HEK293 (cell line): ENCODE measurements around the gene DPYSL5.

Experiments
- CTCF ChIA-PET: fragments of 350-600 bp; formaldehyde crosslinking; extraction: SDS; loops from one replicate; lab custom pipeline; 2021; ENCODE audit warnings: antibody characterized with exemption; lab: Yijun Ruan, JAX
- POLR2A ChIA-PET: fragments of 300-600 bp; formaldehyde crosslinking; extraction: SDS; loops from one replicate; lab custom pipeline; 2020; ENCODE audit warnings: antibody characterized with exemption, inconsistent platforms; lab: Yijun Ruan, JAX
- H3K27ac ChIP-seq: fragments of 200-500 bp; sonication (Bioruptor generic); 2 replicates; pipeline ENCODE4 v1.5.1; 2014; ENCODE audit warnings: low read depth, low read length, control low read depth, inconsistent platforms; ENCODE audit errors: extremely low read depth
- H3K36me3 ChIP-seq, 2 experiments: fragments of 200-500 bp in 1 of 2; sonication (Bioruptor generic) in 1 of 2; 1 replicate in 1 of 2; 2 replicates in 1 of 2; pipeline ENCODE4 v1.5.1; 2014 to 2017; ENCODE audit warnings: inconsistent platforms in 2 of 2, low read length in 2 of 2; ENCODE audit not compliant: control insufficient read depth in 2 of 2, insufficient read depth in 1 of 2
- H3K4me1 ChIP-seq: fragments of 200-500 bp; sonication (Bioruptor generic); 2 replicates; pipeline ENCODE4 v1.5.1; 2014; ENCODE audit warnings: mild to moderate bottlenecking, low read length, inconsistent platforms; ENCODE audit not compliant: control insufficient read depth, insufficient read depth
- H3K4me3 ChIP-seq: 2 replicates; pipeline ENCODE4 v1.5.1; 2011; ENCODE audit warnings: low read depth, mild to moderate bottlenecking, control low read depth, low read length, moderate library complexity
- H3K9me3 ChIP-seq: fragments of 200-500 bp; sonication (Bioruptor generic); 2 replicates; pipeline ENCODE4 v1.5.1; 2014; ENCODE audit warnings: low read depth, low read length, inconsistent platforms; ENCODE audit not compliant: control insufficient read depth, insufficient read depth
- FEZF1 ChIP-seq: fragments of 450-650 bp; formaldehyde crosslinking; IDR thresholded peaks from 2 replicates; pipeline ENCODE4 v1.5.1; 2016; ENCODE audit warnings: missing biosample characterization, missing genetic modification characterization
- GLIS1 ChIP-seq: fragments of 450-650 bp; formaldehyde crosslinking; IDR thresholded peaks from 2 replicates; pipeline ENCODE4 v1.5.1; 2016; ENCODE audit warnings: missing biosample characterization, missing genetic modification characterization
- MYNN ChIP-seq: fragments of 450-650 bp; formaldehyde crosslinking; IDR thresholded peaks from 2 replicates; pipeline ENCODE4 v1.5.1; 2016; ENCODE audit warnings: missing biosample characterization, missing genetic modification characterization, borderline replicate concordance
- OSR2 ChIP-seq: fragments of 450-650 bp; formaldehyde crosslinking; IDR thresholded peaks from 2 replicates; pipeline ENCODE4 v1.5.1; 2016; ENCODE audit warnings: missing biosample characterization, missing genetic modification characterization
- SCRT2 ChIP-seq: fragments of 450-650 bp; formaldehyde crosslinking; IDR thresholded peaks from 2 replicates; pipeline ENCODE4 v1.5.1; 2016; ENCODE audit warnings: missing biosample characterization, missing genetic modification characterization
- SP3 ChIP-seq: fragments of 450-650 bp; formaldehyde crosslinking; IDR thresholded peaks from 2 replicates; pipeline ENCODE4 v1.5.1; 2016; ENCODE audit warnings: missing biosample characterization, missing genetic modification characterization
- SP7 ChIP-seq: fragments of 450-650 bp; formaldehyde crosslinking; IDR thresholded peaks from 2 replicates; pipeline ENCODE4 v1.5.1; 2016; ENCODE audit warnings: missing biosample characterization, missing genetic modification characterization
- ZBTB17 ChIP-seq: fragments of 450-650 bp; formaldehyde crosslinking; IDR thresholded peaks from 2 replicates; pipeline ENCODE4 v1.5.1; 2016; ENCODE audit warnings: missing biosample characterization, missing genetic modification characterization
- ZFHX2 ChIP-seq: fragments of 450-650 bp; formaldehyde crosslinking; conservative IDR thresholded peaks from 2 replicates; pipeline ENCODE4 v1.5.1; 2016; ENCODE audit warnings: missing biosample characterization, missing genetic modification characterization
- ZNF169 ChIP-seq: fragments of 450-650 bp; formaldehyde crosslinking; IDR thresholded peaks from 2 replicates; pipeline ENCODE4 v1.5.1; 2016; ENCODE audit warnings: missing biosample characterization, missing genetic modification characterization
- ZNF175 ChIP-seq: fragments of 450-650 bp; formaldehyde crosslinking; IDR thresholded peaks from 2 replicates; pipeline ENCODE4 v1.5.1; 2016; ENCODE audit warnings: missing biosample characterization, missing genetic modification characterization
- ZNF214 ChIP-seq: fragments of 450-650 bp; formaldehyde crosslinking; IDR thresholded peaks from 2 replicates; pipeline ENCODE4 v1.5.1; 2017; ENCODE audit warnings: missing biosample characterization, mild to moderate bottlenecking, missing genetic modification characterization, borderline replicate concordance
- ZNF221 ChIP-seq: fragments of 450-650 bp; formaldehyde crosslinking; IDR thresholded peaks from 2 replicates; pipeline ENCODE4 v1.5.1; 2017; ENCODE audit warnings: missing biosample characterization, missing genetic modification characterization, borderline replicate concordance
- ZNF341 ChIP-seq: fragments of 450-650 bp; formaldehyde crosslinking; IDR thresholded peaks from 2 replicates; pipeline ENCODE4; 2016; ENCODE audit warnings: low read depth, missing biosample characterization, missing genetic modification characterization
- ZNF366 ChIP-seq: fragments of 450-650 bp; formaldehyde crosslinking; conservative IDR thresholded peaks from 2 replicates; pipeline ENCODE4 v1.5.1; 2016; ENCODE audit warnings: missing biosample characterization, missing genetic modification characterization
- ZNF423 ChIP-seq: fragments of 450-650 bp; formaldehyde crosslinking; IDR thresholded peaks from 2 replicates; pipeline ENCODE4 v1.5.1; 2016; ENCODE audit warnings: missing biosample characterization, missing genetic modification characterization
- ZNF501 ChIP-seq: fragments of 450-650 bp; formaldehyde crosslinking; IDR thresholded peaks from 2 replicates; pipeline ENCODE4 v1.5.1; 2016; ENCODE audit warnings: missing biosample characterization, missing genetic modification characterization
- ZNF571 ChIP-seq: fragments of 450-650 bp; formaldehyde crosslinking; IDR thresholded peaks from 2 replicates; pipeline ENCODE4 v1.5.0; 2017; ENCODE audit warnings: missing biosample characterization, missing genetic modification characterization
- ZNF76 ChIP-seq: fragments of 450-650 bp; formaldehyde crosslinking; IDR thresholded peaks from 2 replicates; pipeline ENCODE4; 2016; ENCODE audit warnings: low read depth, missing biosample characterization, missing genetic modification characterization, borderline replicate concordance
- ZSCAN16 ChIP-seq: fragments of 450-650 bp; formaldehyde crosslinking; IDR thresholded peaks from 2 replicates; pipeline ENCODE4 v1.5.1; 2016; ENCODE audit warnings: missing biosample characterization, missing genetic modification characterization
- TF ChIP-seq, protein P1 (sequence below): fragments of 450-650 bp; formaldehyde crosslinking; IDR thresholded peaks from 2 replicates; pipeline ENCODE4 v1.5.1; 2016; ENCODE audit warnings: missing biosample characterization, missing genetic modification characterization
- TF ChIP-seq, protein P2 (sequence below): fragments of 450-650 bp; formaldehyde crosslinking; IDR thresholded peaks from 2 replicates; pipeline ENCODE4 v1.5.1; 2016; ENCODE audit warnings: missing biosample characterization, missing genetic modification characterization
- TF ChIP-seq, protein P3 (sequence below): fragments of 450-650 bp; formaldehyde crosslinking; IDR thresholded peaks from 2 replicates; pipeline ENCODE4 v1.5.1; 2016; ENCODE audit warnings: missing biosample characterization, missing genetic modification characterization
- TF ChIP-seq, protein P4 (sequence below): fragments of 450-650 bp; formaldehyde crosslinking; IDR thresholded peaks from 2 replicates; pipeline ENCODE4 v1.5.1; 2017; ENCODE audit warnings: missing biosample characterization, missing genetic modification characterization
- TF ChIP-seq, protein P5 (sequence below): fragments of 450-650 bp; formaldehyde crosslinking; IDR thresholded peaks from 2 replicates; pipeline ENCODE4 v1.5.1; 2016; ENCODE audit warnings: missing biosample characterization, missing genetic modification characterization

DPYSL5 gene

DNA sequence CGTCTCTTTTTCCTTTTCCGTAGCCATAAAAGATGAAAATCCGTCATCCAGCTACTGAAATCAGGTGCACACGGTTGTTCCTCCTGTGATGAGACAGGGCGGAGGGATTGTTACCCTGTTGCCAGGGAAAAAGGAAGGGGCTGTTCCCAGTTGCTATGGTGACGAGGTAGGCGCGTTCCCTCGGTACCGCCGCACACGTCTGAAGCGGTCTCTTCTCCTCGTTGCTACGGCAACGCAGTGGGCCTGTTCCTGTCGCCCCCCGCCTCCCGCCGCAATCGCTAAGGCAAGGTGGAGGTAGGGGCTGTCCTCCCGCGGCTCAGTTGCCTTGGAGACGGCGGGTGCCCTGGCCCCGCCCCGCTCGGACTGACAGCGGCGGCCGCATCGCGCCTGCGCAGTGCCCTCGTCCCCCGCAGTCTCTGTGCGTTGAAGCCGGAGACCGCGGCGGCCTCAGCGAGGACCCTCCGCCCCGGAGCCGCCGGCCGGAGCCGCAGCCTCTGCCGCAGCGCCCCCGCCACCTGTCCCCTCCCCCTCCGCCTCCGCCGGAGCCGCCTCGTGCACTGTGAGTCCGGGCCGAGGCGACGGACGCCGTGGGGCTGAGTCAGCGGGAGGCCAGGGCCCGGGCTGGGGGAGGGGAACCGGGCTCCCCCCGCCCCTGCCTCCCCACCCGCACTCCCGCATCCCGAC is 122.5 kb downstream of the DPYSL5 start, which contains the start of gene MAPRE3 (continued):
- TF ChIP-seq, protein P1, sequence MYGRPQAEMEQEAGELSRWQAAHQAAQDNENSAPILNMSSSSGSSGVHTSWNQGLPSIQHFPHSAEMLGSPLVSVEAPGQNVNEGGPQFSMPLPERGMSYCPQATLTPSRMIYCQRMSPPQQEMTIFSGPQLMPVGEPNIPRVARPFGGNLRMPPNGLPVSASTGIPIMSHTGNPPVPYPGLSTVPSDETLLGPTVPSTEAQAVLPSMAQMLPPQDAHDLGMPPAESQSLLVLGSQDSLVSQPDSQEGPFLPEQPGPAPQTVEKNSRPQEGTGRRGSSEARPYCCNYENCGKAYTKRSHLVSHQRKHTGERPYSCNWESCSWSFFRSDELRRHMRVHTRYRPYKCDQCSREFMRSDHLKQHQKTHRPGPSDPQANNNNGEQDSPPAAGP (tag by site-specific recombination): peak; percentile 50; the same call in 1 of the 2 replicates
- TF ChIP-seq ZNF571 (no peak), ZSCAN16 (tag by site-specific recombination) (no peak), ZNF221 (tag by site-specific recombination) (no peak), SP3 (tag by site-specific recombination) (peak; percentile 17; the same call in 1 of the 2 replicates), ZNF214 (tag by site-specific recombination) (no peak), ZNF423 (no peak), ZNF76 (tag by site-specific recombination) (peak; percentile 18; the same call in 1 of the 2 replicates), MYNN (tag by site-specific recombination) (peak; percentile 98), ZBTB17 (tag by site-specific recombination) (peak; percentile 63), OSR2 (tag by site-specific recombination) (peak; percentile 53), SCRT2 (tag by site-specific recombination) (peak; percentile 83), ZFHX2 (peak; percentile 76), ZNF341 (peak; percentile 99), GLIS1 (tag by site-specific recombination) (peak; percentile 79), SP7 (tag by site-specific recombination) (no peak)
- TF ChIP-seq, protein P2, sequence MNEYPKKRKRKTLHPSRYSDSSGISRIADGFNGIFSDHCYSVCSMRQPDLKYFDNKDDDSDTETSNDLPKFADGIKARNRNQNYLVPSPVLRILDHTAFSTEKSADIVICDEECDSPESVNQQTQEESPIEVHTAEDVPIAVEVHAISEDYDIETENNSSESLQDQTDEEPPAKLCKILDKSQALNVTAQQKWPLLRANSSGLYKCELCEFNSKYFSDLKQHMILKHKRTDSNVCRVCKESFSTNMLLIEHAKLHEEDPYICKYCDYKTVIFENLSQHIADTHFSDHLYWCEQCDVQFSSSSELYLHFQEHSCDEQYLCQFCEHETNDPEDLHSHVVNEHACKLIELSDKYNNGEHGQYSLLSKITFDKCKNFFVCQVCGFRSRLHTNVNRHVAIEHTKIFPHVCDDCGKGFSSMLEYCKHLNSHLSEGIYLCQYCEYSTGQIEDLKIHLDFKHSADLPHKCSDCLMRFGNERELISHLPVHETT: no peak
- TF ChIP-seq, protein P3, sequence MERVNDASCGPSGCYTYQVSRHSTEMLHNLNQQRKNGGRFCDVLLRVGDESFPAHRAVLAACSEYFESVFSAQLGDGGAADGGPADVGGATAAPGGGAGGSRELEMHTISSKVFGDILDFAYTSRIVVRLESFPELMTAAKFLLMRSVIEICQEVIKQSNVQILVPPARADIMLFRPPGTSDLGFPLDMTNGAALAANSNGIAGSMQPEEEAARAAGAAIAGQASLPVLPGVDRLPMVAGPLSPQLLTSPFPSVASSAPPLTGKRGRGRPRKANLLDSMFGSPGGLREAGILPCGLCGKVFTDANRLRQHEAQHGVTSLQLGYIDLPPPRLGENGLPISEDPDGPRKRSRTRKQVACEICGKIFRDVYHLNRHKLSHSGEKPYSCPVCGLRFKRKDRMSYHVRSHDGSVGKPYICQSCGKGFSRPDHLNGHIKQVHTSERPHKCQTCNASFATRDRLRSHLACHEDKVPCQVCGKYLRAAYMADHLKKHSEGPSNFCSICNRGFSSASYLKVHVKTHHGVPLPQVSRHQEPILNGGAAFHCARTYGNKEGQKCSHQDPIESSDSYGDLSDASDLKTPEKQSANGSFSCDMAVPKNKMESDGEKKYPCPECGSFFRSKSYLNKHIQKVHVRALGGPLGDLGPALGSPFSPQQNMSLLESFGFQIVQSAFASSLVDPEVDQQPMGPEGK (tag by site-specific recombination): peak; percentile 82
- TF ChIP-seq, protein P4, sequence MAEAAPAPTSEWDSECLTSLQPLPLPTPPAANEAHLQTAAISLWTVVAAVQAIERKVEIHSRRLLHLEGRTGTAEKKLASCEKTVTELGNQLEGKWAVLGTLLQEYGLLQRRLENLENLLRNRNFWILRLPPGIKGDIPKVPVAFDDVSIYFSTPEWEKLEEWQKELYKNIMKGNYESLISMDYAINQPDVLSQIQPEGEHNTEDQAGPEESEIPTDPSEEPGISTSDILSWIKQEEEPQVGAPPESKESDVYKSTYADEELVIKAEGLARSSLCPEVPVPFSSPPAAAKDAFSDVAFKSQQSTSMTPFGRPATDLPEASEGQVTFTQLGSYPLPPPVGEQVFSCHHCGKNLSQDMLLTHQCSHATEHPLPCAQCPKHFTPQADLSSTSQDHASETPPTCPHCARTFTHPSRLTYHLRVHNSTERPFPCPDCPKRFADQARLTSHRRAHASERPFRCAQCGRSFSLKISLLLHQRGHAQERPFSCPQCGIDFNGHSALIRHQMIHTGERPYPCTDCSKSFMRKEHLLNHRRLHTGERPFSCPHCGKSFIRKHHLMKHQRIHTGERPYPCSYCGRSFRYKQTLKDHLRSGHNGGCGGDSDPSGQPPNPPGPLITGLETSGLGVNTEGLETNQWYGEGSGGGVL (tag by site-specific recombination): peak; percentile 90

DNA sequence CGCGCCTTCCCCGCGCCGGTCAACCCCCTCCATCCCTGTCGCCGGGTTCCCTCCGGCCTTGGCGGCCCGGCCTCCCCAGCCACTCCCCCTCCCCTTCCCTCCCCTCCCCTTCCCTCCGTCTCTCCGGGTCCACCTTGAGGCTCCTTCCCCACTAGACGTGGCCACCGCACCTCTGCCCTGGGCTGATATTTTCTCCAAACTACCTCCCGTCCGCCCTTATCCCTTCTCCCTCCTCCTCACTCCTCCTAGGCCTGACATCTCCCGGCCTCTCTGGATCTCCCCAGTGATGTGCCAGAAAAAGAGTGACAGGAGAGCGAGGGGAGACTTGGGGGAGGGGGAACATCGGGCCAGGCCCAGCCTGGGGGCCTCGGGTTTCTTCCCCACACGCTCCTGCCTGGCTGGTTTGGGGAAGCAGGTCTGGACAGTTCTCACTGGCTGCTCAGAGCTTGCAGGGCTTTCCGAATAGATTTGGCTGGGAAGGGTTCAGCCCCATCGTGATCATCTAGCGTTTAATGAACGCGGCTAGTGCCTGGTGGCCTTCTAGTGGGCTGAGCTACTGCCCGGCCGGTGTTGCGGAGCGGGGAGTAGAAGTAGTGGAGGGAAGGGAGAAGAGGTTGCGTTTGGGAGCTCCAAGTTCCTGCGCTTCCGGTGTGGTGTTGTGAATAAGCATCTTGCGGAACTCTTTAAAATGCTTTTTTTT is 123.1 kb downstream of the DPYSL5 start:
- no peaks in the 10 kb centered on the region for H3K36me3 ChIP-seq
- ChIA-PET CTCF (interaction anchor here (0.6 to 2.9 kb wide), 5 partner anchors 9 to 46 kb away, joined by 3 to 16 read pairs (median 4); no protein-coding TSS in a partner anchor), POLR2A (no interaction called here)
- H3K4me1 ChIP-seq: peaks cover 8% of the 10 kb centered on the region; the same call in 1 of the 2 replicates
- no peak overlapping the region for H3K27ac ChIP-seq
- H3K9me3 ChIP-seq: no peaks in the 10 kb centered on the region
- peak overlapping the region; percentile 53 for H3K4me3 ChIP-seq
- TF ChIP-seq ZNF169 (tag by site-specific recombination) (no peak), ZNF366 (tag by site-specific recombination) (0 out of 2 replicates have a peak, but pooled peaks have one; percentile 48), ZNF175 (no peak), ZNF501 (tag by site-specific recombination) (no peak), ZBTB17 (tag by site-specific recombination) (peak; percentile 83), FEZF1 (no peak), ZNF76 (tag by site-specific recombination) (no peak)
- TF ChIP-seq, protein P3 (tag by site-specific recombination): peak; percentile 59
- TF ChIP-seq, protein P5, sequence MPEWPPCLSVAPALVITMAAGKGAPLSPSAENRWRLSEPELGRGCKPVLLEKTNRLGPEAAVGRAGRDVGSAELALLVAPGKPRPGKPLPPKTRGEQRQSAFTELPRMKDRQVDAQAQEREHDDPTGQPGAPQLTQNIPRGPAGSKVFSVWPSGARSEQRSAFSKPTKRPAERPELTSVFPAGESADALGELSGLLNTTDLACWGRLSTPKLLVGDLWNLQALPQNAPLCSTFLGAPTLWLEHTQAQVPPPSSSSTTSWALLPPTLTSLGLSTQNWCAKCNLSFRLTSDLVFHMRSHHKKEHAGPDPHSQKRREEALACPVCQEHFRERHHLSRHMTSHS (tag by site-specific recombination): no peak
